Gastroesophageal sphincter (tissue), 4 donors: Measurements from ENCODE around the gene MED27. TPM values are rescaled to one million over a fixed set of nuclear protein-coding genes. Genes with fewer than 3 reads are reported as not detected.

Experiments used
- ATAC-seq: fragments of 150-250 bp; one replicate; pipeline ENCODE4 v1.9.1; 2016; ENCODE audit warnings: mild to moderate bottlenecking, moderate library complexity
- H3K27ac ChIP-seq, 4 donors: fragments of 200-600 bp; sonication (generic) in 3 of 4; 1 replicate in 3 of 4; 2 replicates in 1 of 4; pipeline ENCODE4 v1.5.1; 2016 to 2019
- H3K27me3 ChIP-seq: fragments of 200-600 bp; sonication (generic); one replicate; pipeline ENCODE4 v1.5.1; 2019
- H3K36me3 ChIP-seq, 2 donors: fragments of 200-600 bp; sonication (generic); one replicate each; pipeline ENCODE4 v1.5.1; 2019; ENCODE audit warnings: control low read depth in 1 of 2
- H3K4me1 ChIP-seq, 3 donors: fragments of 200-600 bp; sonication (generic); 1 replicate in 2 of 3; 2 replicates in 1 of 3; pipeline ENCODE4 v1.5.1; 2016 to 2019; ENCODE audit warnings: control low read depth in 2 of 3
- H3K4me3 ChIP-seq, 2 donors: fragments of 200-600 bp; sonication (generic); one replicate each; pipeline ENCODE4 v1.5.1; 2019; ENCODE audit warnings: mild to moderate bottlenecking in 1 of 2, moderate library complexity in 1 of 2
- H3K9me3 ChIP-seq, 3 donors: fragments of 200-600 bp; sonication (generic); one replicate each; pipeline ENCODE4 v1.5.1; 2017 to 2019; ENCODE audit warnings: control low read depth in 2 of 3
- CTCF ChIP-seq, 4 experiments: fragments of 200-600 bp in 2 of 4; fragments of 450-650 bp in 2 of 4; sonication (generic) in 1 of 4; IDR thresholded peaks; one replicate each; pipeline ENCODE4 v1.5.1; 2017 to 2019; ENCODE audit warnings: antibody characterized with exemption in 4 of 4, mild to moderate bottlenecking in 2 of 4, moderate library complexity in 2 of 4
- EP300 ChIP-seq: sonication (generic); formaldehyde crosslinking; IDR thresholded peaks from one replicate; pipeline ENCODE4 v1.6.1; 2017; ENCODE audit warnings: antibody characterized with exemption, mild to moderate bottlenecking
- POLR2A ChIP-seq, 2 donors: fragments of 450-650 bp; IDR thresholded peaks; one replicate each; pipeline ENCODE4 v1.6.1; 2017; ENCODE audit warnings: antibody characterized with exemption in 2 of 2, mild to moderate bottlenecking in 2 of 2, moderate library complexity in 1 of 2
- POLR2AphosphoS5 ChIP-seq: sonication (generic); formaldehyde crosslinking; IDR thresholded peaks from one replicate; pipeline ENCODE4 v1.6.1; 2017; ENCODE audit warnings: antibody characterized with exemption
- WGBS, 2 donors: methylation state at CpG; one replicate each; pipeline ENCODE4 v1.1.5; 2018; ENCODE audit warnings: low coverage in 1 of 2; 5-methylcytosine and 5-hydroxymethylcytosine counted together
- total RNA-seq, 4 donors: library from RNA; depleted of rRNA; stranded (reverse); fragments of >200 nt; gene quantifications; one replicate each; pipeline ENCODE4 v1.1.0, GENCODE V29; 2016

MED27 gene
- total RNA-seq, 4 donors from 2014 or later, result 13.2 to 21.0 (median 13.9) TPM

- no peak for TF ChIP-seq POLR2A (IDR thresholded peaks at IDR 0.05)
- no peak for TF ChIP-seq POLR2AphosphoS5
- TF ChIP-seq EP300, result no peak
- no peak for TF ChIP-seq CTCF (IDR thresholded peaks at IDR 0.05)
- peaks cover 0 to 20% of the 10 kb centered on the region in 2 donors for H3K36me3 ChIP-seq
- no peak for ATAC-seq
- no peaks in the 10 kb centered on the region for H3K27me3 ChIP-seq
- no peaks in the 10 kb centered on the region for H3K4me1 ChIP-seq
- H3K9me3 ChIP-seq, result no peaks in the 10 kb centered on the region
- WGBS, 2 donors, result 81 to 100% methylated on average over 4 of the region's 4 CpGs
- no peak overlapping the region for H3K4me3 ChIP-seq
- no peak overlapping the region for H3K27ac ChIP-seq
Observed at GRCh38 chr9:131880833-131881583, 198.7 kb downstream of the MED27 start.

DNA sequence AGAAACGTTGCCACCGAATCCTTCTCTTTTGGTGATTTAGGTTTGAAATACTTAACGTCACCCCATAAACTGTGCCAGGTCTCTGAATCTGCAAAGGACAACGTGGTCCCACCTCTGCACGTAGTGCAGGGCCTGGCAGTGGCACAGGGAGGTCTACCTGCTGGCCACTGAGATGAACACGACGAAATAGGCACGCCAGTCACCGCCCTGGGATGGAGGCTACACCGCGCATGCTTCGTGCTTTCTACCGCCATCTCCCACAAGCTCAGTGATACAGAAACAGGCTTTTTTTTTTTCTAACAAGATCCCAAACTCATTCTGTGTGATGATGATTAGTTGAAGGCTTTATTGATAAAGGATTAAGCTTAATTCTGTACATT lies 199.8 kb downstream of the MED27 start:
- H3K9me3 ChIP-seq, result no peaks in the 10 kb centered on the region
- no peaks in the 10 kb centered on the region for H3K27me3 ChIP-seq
- H3K4me3 ChIP-seq, result no peak overlapping the region
- ATAC-seq, result no peak
- TF ChIP-seq CTCF (IDR thresholded peaks at IDR 0.05) (no peak), EP300 (no peak), POLR2A (IDR thresholded peaks at IDR 0.05) (no peak), POLR2AphosphoS5 (no peak)
- peaks cover 0 to 20% of the 10 kb centered on the region in 2 donors for H3K36me3 ChIP-seq
- WGBS, 2 donors, result 89 to 90% methylated on average over 4 to 10 of the region's 13 CpGs
- no peak overlapping the region for H3K27ac ChIP-seq
- H3K4me1 ChIP-seq, result no peaks in the 10 kb centered on the region

- Histone ChIP-seq H3K4me3 (no peak overlapping the region), H3K27ac (no peak overlapping the region), H3K9me3 (no peaks in the 10 kb centered on the region), H3K36me3 (peaks cover 0 to 22% of the 10 kb centered on the region in 2 donors), H3K27me3 (no peaks in the 10 kb centered on the region), H3K4me1 (no peaks in the 10 kb centered on the region)
- ATAC-seq, result no peak
- TF ChIP-seq EP300 (no peak), CTCF (IDR thresholded peaks at IDR 0.05) (no peak), POLR2A (IDR thresholded peaks at IDR 0.05) (no peak), POLR2AphosphoS5 (no peak)
- 82 to 100% methylated on average over 2 to 5 of the region's 11 CpGs for WGBS, 2 donors
Observed at GRCh38 chr9:131879181-131879910, 200.3 kb downstream of the MED27 start.

DNA sequence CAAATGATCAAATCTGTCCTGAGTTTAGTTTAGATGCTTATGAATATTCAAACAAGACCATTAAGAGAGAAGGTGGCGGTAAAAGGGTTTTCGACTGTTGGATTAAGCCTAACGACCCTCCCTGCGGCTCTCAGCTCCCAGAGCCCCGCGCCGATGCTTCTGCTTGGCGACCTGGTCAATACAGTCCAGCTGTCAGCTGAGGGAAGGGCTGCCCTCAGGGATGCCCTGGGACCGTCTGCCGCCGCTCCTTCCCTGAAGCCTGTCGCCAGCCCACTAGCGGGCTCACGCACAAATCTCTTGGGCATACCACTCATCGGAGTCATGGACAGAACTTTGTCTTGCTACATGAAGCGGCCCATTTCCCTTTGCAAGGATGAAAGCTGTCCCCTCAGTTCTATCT lies 203.2 kb downstream of the MED27 start:
- TF ChIP-seq POLR2A (IDR thresholded peaks at IDR 0.05) (no peak), POLR2AphosphoS5 (no peak), CTCF (IDR thresholded peaks at IDR 0.05) (no peak), EP300 (no peak)
- H3K27ac ChIP-seq, result no peak overlapping the region
- 89 to 92% methylated on average over 4 to 7 of the region's 16 CpGs for WGBS, 2 donors
- no peaks in the 10 kb centered on the region for H3K4me1 ChIP-seq
- H3K27me3 ChIP-seq, result no peaks in the 10 kb centered on the region
- peaks cover 0 to 41% of the 10 kb centered on the region in 2 donors for H3K36me3 ChIP-seq
- H3K9me3 ChIP-seq, result no peaks in the 10 kb centered on the region
- H3K4me3 ChIP-seq, result no peak overlapping the region
- ATAC-seq, result no peak
